ENCODE results near the gene TRAP1. TPM values are rescaled to one million over a fixed set of nuclear protein-coding genes. Genes with fewer than 3 reads are reported as not detected.

TRAP1 gene
- total RNA-seq, 1 donor from 2014 or later = 65.5 TPM

DNA sequence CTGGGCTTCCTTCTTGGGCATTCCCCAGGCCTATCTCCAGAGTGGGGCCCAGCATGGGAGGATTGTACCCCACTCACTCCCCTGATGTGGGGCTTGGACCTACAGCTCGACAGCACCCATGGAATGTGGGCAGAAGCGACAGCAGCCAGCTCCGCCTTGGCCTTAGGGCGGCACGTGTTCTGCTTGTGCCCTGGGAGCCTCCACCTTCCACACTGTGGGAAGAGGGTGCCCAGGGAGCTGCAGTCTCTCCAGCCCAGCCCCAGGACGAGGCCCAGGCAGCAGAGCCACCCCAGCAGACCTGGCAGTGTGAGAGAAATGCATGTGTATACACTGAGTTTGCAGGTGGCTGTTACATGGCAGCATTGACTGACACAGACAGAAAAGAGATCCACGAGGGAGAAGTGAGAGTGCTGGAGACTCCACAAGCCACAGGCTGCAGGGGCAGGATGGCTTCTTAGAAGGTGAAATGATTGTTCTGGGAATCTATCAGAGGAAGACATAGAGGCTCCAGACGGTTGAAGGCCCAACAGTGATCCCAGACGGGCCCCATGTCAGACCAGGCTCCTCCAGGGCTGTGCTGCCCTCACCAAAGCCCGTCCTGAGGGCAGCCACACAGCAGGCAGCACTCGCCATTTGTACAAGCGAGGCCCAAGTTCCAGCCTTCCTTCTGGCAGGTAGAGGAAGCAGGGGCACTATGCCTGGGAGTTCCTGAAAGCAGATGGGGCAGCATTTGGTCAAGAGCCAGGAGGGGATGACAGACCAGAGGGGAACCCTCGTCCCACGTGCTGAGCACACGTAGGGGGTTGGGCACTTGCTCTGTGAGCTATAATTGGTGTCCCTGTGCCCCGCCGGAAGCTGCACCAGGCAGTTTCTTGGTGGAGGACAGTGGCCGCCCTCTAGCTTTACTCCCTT is 65.6 kb downstream of the TRAP1 start:
- no peak for DNase-seq (ENCODE audit: low read depth in 2 of 2)

DNA sequence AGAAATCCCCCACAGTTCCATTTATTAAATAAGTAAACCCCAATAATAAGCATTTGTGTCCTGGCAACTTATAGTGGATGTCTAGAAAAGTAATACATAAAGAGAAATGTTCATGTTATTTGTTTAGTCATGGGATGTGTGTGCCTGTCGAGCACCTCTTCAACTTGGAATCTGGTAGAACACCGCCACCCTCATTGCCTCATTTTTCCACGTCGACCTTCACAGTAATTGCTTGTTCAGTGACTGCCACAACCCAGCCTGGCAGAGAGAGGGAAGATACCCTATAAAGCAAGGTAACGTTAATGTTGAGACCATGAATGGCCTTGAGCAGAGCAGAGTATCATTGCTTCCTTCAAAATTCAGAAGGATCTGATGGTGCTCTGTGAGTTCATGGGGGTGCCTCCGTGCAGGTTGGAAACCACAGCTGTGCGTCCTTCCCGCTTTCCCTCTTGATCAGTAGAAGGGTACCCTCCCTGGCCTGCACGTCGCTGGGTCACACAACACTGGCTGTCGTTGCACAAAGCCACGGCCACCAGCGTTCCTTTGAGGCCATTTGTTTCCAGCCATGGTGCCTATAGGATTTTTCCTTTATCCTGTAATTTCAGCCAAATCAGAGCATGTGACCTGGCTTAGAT is 66.6 kb downstream of the TRAP1 start:
- peak in 1 of 2 donors; percentile 29 for DNase-seq (ENCODE audit: low read depth in 2 of 2)

DNA sequence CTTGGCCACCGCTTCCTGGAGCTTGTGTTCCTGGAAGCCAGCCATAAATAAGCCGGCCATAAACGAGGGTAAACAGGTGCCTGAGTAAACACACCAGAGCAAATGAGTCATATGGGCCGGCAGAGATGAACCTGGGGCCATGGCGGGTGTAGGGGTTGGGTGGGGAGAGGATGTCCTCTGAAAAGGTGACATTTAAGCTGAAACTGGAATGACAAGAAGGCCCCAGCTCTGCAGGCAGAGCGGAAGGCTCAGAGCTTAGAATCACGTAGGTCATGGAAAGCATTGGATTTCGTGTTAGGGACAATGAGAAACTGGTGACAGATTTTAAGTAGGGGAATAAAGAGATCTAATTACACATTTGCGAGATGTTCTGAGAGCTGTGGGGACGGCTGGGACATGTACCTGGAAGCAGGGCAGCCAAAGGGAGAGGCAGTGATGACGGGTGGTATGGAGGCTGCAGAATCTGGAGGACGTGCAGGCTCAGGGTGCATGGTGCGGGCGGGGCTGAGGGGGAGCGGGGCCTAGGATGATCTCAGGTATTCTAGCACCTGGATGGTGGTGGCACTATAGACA is 70.9 kb downstream of the TRAP1 start:
- peak; percentile 50 to 80 for DNase-seq (ENCODE audit: low read depth in 2 of 2)

DNA sequence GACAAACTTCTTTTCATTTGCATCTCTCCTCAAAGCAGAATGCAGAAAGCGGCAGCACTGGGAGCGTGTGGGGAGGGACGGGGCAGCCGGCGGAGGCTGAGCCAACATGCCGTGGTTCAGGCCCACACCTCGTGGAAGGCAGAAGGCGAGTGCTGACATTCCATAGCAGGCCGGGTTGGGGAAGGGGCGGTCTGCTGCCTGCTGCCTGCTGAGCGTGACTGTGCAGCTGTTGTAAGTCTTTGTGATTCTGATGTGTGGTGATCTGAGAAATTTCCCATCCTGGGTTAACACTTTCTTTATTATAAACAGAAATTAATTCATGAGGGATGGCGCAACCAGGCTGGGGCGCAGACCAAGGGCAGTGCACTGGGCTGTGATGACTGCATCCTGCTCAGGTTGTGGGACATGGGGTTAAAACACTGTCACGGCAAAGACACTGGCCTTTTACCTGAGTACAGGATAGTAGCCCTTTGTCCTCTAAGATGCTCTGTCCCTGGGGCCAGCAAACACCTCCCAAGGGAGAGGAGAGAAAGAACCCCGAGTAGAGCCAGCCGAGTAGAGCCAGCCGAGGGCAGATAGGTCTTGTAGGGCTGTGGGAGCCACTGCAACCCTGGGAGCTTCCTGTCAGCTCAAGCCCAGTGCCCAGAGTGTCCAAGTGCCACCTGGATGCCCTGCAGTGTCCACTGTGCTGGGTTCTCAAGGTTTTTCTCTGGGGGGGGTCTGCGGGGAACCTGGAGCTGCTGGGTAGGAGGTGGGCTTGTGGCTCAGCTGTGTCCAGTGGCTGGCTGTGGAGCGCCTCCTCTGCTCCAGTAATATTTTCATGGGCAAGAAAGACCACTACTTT is 71.6 kb downstream of the TRAP1 start:
- DNase-seq (ENCODE audit: low read depth in 2 of 2) = peak in 1 of 2 donors; percentile 20

DNA sequence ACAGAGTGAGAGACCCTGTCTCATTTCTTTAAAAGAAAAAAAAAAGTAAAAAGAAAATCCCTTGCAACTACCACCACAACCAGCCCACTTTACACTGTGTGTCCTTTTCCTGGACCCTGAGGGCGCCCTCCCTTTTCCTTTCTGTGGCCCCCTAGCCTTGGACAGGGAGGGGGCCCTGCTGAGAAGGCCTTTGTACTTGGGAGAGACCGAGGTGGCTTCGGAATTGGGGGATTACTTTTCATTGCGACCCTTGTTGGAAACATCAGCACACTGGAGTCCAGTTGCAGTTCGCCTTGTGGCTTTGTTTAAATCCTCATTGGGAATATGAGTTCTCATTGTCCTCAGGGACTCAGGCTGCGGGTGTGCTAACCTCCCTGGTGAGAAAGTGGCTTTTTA is 72.2 kb downstream of the TRAP1 start:
- no peak for DNase-seq (ENCODE audit: low read depth in 2 of 2)

DNA sequence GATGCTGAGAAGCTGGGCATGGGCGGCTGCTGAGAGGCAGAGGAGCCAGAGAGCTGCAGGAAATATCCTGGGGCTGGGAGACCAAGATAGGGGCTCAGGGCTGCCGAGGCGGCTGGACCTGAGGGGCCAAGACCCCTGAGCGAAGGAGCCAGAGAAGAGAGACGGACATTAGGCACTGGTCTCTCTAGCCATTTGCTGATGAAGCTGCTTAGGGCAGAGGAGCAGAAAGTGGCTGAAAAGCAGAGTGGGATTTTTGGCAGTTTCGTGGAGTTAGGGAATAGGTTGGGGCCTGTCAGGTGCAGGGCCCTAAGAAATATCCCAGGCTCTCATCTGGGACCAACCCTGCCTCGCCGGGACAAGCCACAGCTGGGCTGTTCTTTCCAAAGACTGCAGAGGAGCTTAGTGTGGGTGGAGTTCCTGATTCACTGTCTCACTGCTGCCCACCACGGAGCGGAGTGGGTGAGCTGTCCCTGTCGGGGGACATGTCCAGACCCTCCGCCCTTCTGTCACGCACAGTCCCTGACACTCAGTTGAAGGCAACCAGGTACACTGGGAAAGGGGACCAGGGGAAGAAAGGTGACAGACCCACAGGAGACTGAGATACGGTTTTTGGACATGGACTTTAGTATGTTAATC is 74.1 kb downstream of the TRAP1 start:
- DNase-seq (ENCODE audit: low read depth in 2 of 2) = no peak

DNA sequence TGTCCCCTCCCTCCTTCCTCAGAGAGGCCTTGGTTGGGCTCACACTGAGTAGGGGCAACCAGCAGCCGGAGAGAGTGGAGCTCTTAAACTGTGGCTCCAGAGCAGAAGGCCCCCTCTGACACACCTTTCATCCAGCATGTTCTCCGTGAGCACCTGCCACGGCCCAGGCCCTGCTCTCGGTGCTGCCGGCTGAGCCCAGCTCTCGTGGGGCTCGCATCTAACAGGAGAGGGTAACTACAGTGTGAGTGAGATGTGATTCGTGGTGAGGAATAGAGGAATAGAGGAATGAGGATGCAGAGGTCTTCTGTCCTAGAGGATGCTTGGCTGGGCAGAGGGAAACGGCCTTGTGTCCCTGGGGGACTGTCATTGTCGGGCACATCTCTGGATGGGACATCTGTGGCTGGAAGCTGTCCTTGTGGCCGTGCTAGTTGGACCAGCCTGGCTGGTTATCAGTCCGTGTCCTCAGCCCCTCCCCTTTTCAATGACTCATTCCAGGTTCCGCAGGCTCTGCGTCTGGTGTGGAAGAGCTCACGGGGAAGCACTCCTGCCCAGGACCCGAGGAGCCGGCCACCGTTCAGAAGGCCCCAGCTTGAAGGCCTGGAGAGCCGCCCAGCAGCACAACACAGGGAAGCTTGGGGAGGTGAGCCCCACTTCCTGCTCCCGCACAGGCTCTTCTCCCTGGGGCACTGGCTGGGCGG is 74.8 kb downstream of the TRAP1 start:
- peak; percentile 36 to 61 for DNase-seq (ENCODE audit: low read depth in 2 of 2)

DNA sequence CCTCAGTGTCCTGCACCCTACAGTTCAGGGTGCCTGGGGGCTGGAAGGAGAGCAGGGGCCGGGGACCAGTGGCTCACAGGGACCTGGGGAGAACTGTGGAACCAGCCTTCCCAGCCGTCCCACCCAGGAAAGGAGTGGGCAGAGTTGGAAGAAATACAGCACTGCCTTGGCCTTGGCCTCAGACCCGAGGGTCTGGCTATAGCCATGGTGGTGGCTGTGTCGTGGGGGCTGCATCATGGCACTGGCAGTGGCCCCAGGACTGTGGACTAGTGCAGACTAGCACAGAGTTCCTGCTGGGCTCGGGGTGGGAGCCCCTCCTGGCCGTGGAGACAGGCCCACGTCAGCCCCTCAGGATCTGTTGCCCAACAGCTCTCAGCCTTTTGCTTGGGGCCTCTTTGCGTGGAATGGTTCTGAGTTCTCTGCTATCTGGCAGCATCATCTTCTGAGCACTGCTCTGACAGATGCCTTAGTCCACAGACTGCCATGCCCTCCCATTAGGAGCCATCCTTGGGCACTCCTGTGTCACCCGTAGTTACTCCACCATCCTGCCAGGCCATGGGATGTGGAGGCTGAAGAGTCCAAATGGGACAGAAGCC is 75.4 kb downstream of the TRAP1 start:
- no peak for DNase-seq (ENCODE audit: low read depth in 2 of 2)

DNA sequence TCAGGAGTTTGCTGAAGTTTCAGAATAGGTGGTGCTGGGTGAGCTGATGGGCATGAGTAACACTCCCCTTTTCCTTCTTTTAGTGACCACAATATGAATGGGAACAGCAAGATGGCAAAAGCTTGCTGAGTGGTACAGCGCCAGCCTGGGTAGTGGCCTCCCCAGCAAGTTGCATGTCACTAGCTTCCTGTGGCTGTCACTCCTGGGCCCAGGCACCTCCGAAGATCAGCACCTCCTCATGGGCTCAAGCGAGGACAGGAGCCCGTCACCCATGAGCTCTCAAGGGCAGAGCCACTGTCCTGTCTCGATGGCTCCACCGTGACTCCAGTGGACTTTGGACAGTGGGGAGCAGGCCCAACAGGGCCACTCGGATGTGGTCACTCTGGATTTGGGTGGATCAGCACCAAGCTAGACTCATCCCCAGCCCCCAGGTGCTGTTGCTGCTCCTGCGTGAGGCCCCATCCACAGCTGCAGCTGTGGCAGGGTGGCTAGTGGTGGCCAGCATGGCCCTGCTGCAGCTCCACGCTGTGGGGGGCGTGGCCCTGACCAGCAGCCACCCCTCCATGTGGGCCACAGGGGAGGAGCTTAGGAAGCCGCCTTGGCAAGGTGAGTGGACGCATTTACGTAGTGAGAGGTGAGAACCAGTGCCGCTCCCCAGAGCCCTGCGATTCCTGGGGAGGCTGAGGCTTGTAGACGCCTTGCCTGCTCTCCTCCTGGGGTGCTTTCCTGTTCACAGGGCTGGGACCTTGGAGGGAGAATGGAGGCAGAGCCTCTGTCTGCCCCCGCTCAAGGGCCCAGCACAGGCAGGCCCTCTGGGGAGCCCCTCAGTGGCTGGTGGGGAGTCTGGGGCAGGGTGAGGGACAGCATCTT is 76.5 kb downstream of the TRAP1 start:
- DNase-seq (ENCODE audit: low read depth in 2 of 2) = no peak

DNA sequence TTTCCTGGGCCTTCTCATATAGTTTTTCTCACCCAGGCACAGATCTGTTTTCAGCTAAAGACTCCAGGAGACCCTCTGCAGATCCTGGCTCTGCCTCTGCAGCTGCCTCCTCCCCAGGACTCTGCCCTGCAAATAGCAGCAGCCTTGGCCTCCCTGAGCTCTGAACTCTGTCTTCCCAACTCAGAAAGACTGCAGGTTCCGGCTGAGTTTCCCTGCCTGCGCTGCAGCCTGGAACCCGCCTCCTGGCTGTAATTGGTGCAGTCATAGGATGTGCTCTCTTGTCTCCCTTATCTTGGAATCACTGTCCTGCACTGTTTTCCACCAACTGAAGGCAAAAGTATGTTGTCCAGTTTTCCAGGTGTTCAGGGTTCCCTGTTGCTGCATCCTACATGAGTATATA is 77.1 kb downstream of the TRAP1 start:
- DNase-seq (ENCODE audit: low read depth in 2 of 2) = no peak

DNA sequence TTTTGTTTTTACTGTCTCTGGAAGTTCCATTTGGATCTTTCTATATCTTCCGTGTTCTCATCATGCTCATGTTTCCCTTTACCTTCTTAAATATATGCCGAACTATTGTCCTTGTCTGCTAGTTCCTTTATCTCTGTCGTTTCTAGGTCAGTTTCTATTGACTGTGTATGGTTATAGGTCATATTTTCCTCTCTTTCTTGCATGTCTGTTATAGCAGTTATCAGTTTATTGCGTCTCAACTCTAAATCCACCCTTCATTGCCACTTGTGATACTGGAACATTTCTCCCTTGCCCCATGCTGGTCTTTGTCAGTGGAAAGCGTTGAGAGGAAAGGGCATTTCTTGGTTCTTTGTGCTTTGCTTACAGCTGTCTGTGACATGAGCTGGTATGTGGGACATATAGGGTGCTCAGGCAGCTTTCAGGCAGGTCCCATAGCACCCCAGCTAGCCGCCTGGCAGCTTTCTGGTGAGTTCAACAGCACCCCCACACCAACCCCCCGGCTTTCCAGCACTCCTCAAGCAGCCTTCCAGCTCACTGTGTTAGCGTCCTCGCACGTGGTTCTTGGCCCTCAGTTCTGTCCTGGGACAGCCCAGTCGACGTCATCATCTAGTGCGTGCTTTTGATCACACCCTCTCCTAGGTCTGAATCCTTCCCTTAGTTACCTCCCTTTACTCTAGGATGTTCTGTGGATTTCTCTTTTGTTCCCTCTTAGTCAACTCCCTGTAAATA is 78.2 kb downstream of the TRAP1 start:
- no peak for DNase-seq (ENCODE audit: low read depth in 2 of 2)

DNA sequence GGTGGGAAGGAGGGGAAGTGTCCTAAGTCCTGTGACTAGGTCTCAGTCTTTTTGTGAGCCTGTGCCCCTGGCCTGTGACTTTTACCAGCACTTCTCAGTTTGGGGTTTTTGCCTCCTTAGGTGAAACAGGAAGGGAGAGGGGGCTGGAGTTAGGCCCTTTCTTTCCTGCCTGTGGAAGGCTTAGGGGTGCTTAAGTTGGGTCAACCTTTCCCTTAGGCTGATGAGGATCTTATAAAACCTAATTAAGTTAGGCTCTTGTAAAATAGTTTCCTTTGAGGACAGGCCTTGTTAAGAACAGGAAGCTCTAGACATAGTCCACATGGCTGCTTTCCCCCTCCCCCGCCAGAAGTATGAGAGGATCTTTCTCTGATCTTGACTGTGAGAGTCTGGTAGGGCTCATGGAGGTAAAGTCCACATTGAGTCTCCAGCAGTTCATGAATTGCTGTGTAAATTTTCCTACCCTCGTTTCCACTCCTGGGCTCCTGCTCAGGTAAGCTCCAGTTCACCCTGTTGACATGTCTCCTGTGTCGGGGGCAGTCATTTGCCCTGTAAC is 79.9 kb downstream of the TRAP1 start:
- peak in 1 of 2 donors; percentile 20 for DNase-seq (ENCODE audit: low read depth in 2 of 2)

DNA sequence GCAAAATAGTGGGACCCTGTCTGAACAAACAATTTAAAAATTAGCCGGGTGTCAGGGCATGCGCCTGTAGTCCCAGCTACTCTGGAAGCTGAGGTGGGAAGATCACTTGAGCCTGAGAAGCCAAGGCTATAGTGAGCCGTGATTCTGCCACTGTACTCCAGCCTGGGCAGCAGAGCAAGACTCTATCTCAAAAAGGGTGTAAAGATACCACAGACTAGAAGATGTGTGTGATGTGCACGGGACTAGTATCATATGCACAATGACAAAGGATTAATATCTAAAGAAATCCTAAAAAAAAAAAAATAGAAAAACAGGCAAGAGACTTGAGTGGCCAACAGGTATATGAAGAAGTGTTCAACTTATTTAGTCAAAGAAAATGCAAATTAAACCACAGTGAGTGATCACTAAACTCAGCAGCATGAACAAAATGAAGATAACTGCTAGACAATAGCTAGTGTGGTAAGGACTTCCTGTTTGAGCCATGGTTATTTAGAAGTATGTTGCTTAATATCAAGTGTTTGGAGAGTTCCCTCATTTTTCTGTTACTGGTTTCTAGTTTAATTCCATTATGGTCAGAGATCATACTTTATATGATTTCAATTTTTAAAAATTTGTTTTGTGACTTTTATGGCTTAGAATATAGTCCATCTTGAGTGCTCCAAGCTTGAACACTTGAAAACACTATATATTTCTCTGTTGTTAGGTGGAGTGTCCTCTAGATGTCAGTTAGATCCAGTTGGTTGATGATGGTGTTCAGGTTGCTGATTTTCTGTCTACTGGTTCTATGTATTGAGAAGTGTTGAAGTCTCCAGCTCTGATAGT is 91.2 kb downstream of the TRAP1 start:
- peak in 1 of 2 donors; percentile 43 for DNase-seq (ENCODE audit: low read depth in 2 of 2)

DNA sequence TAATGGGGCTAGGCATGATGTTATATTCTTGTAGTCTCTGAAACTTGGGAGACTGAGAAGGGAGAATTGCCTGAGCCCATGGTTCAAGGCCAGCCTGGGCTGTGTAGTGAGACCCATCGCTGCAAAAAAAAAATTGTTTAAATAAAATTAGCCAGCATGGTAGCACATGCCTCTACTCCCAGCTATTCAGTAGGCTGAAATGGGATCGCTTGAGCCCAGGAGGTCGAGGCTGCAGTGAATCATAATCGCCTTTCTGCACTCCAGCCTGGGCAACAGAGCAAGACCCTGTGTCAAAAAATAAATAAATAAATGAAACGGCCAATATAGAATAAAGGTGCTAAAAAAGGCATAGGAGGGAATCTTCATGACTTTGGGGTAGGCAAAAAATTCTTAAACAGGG is 92.0 kb downstream of the TRAP1 start:
- no peak for DNase-seq (ENCODE audit: low read depth in 2 of 2)

DNA sequence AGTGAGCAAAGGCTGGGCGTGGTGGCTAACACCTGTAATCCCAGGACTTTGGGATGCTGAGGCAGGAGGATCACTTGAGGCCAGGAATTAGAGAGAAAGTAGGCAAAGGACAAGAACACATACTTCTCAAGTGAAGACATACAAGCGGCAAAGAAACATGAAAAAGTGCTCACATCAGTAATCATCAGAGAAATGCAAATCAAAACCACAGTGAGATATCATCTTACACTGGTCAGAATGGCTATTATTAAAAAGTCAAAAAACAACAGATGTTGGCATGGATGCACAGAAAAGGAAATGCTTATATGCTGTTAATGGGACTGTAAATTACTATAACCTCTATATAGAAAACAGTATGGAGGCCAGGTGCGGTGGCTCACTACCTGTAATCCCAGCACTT is 93.7 kb downstream of the TRAP1 start:
- no peak for DNase-seq (ENCODE audit: low read depth in 2 of 2)

DNA sequence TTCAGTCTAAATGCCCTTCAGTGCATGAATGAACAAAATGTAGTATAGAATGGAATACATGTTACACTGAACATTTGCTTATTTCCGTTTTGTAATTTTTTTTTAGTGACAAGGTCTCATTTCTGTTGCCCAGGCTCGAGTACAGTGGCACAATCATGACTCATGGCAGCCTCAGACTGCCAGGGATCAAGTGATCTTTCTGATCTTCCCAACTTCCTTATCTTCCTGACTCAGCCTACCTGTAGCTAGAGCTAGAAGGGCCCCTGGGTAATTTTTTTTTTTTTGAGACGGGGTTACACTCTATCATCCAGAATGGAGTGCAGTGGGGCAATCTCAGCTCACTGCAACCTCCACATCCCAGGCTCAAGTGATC is 98.6 kb downstream of the TRAP1 start:
- no peak for DNase-seq (ENCODE audit: low read depth in 2 of 2)
